A172 (cell line): ENCODE data around the gene ZBTB20. TPM values are rescaled to one million over a fixed set of nuclear protein-coding genes. Genes with fewer than 3 reads are reported as not detected.

Experiments
- DNase-seq: peaks from one replicate; pipeline ENCODE4 v3.0.0-alpha.2; 2015; ENCODE audit warnings: low spot score
- total RNA-seq: library from RNA; depleted of rRNA; stranded (reverse); fragments of >200 nt; shearing (Covaris generic); gene quantifications from 2 replicates; pipeline ENCODE4 v1.2.3, GENCODE V29; 2014

Gene ZBTB20
- total RNA-seq, 1 experiment from 2014 or later, result 7.5 TPM

DNA sequence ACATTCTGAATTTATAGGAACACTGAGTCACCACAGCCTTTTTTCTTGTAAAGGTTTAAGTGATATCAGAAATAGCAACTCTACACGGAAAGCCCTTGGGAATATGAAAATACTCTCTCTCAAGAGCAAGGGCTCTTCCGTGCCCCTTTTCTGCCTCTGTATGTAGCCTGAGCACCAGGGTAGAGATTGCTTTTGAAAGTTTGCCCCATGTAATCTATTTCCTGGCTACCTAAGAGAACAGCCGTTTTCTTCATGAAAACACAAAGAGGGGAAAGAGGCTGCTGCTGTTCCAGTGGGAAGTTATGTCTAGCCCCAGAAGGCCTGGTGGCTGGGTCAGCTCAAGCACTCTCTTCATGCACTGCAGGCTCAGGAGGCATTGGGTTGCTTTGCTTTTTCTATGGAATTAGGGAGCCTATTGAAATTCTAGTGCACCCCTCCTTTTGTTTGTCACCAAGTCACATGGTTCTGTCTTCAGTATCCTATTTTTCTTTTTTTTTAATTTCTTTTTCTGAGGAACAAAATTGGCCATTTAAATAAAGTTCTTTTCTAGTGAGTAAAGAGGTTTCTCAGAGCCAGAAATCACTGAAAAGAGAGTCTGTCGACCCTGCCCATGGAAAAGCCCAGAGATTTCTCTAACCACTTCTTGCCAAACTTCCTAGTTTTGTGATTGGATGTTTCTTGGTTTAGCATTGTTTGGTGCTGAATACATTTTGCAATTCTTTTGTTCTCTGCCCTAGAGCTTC, 813.7 kb downstream of the ZBTB20 start:
- no peak for DNase-seq

DNA sequence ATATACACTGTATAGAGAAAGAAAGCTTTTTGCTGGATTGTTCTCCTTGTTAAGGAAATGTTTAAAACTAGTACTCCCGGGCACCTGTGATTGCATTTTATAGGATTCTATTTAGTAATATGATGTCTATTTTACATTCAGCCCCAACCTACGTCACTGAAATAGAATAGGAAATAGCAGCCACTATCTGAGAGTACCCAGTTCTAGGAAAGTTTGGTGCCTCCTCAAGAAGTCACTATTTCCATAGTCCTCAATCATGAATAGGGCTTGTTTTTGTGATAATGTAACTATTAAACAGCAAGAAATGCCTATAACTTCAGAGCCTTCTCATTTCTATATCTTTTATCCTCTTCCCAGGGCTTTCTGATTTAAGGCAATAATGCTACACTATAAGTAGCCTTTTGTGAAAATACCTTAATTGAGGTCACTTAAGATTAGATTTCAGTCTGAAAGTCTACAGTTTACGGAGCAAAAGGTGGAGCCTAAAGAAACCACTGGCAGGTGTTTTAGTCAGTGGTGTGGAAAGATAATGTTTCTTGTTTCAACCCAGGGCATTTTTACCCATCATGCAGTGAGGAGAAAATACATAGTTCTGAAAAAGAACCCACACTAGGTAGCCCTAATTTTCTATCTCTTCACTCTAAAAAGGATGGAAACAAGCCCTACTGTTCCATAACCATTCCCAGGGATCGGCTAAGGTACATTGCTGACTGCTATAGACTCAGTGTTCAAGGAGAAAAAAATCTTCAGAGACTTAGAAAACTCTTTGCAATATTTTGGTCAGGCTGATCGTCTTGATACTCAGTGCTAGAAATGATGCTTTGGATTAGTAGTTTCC, 814.5 kb downstream of the ZBTB20 start:
- no peak for DNase-seq

DNA sequence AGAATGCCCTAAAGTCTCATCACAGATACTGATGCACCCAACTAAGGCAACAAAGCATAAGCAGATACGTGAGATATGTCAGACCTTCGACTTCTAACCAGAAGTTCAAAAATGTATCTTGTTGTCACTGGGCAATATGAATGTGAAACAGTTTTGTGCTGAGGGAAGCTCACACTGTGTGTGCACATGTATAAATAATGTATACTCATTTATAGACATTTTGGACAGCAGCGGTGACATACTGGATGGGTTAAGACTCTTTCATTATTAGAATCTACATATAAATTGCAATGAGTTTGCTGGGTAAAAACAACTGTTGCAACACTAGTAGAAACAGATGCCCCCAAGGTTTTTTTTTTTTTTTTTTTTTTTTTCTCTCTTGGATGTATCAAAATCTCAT, 815.4 kb downstream of the ZBTB20 start:
- no peak for DNase-seq

DNA sequence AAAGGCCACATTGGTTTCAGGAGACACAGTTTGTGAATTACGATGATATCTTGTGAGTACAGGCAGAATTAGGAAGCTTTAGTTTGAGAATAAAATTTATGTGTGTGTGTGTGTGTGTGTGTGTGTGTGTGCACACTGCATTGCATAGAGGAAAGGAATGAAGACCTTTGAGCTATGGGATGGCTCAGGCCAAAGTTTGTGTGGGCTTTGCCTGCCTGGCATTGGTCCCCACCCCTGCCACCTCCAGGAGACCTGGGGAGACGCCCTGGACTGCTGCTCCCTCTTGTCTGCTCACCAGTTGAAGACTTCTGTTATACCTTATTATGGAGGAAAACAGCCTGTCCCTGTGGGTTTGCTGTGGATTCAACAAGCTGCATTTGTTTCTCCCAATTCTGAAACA, 816.1 kb downstream of the ZBTB20 start:
- no peak for DNase-seq

DNA sequence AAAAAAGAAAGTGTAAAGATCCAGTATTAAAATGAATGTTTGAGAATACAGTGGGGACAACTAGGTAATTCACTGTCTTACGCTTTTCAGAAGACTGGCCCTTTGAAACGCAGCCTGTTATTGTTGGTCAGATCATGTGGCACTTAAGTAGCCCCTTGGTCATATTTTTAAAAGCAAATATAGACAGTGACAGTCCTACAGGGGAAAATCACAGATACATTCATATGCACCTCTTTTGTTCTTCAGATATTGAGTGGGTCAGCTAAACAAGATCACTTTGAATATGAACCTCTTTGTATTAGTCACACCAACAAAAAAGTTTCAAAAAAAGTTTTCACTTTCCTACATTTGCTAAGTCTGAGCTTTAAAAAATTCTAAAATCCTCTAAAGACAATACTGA, 817.3 kb downstream of the ZBTB20 start:
- DNase-seq, result no peak

DNA sequence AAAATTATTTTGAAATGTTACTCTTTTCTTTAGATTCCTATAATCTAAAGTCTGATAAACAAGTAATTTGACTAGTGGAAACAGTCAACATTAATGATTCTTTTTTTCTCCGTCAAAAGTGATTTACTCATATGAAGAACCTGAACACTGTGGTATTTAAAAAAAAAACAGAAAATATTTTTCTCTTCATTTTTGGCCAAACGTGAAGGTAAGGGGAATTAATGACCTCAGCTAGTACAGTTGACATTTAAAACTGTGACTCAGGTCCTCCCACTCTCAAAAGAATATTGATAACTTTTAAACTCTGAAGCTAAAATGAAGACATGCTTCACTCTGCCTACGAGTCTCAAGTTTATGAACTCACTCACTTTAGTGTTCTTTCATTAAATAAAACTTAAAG, 818.7 kb downstream of the ZBTB20 start:
- DNase-seq, result no peak

DNA sequence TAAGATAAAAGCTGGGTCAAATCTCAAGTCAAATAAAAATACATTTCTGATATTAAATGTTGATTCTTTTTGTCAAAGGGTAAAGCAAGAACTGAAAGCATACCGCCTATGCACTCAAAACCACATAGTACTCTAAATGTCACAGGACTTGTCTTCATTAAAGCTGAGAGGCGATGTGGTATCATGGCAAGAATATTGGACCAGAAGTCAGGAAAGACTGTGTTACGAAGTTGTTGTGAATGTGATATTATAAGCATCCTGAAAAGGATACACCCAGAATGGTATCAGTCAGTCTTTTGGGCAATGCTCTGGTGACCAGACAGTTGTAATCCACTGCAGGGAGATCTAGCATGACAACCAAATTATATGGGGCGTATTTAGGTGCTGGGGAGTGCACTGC, 819.4 kb downstream of the ZBTB20 start:
- DNase-seq, result no peak

DNA sequence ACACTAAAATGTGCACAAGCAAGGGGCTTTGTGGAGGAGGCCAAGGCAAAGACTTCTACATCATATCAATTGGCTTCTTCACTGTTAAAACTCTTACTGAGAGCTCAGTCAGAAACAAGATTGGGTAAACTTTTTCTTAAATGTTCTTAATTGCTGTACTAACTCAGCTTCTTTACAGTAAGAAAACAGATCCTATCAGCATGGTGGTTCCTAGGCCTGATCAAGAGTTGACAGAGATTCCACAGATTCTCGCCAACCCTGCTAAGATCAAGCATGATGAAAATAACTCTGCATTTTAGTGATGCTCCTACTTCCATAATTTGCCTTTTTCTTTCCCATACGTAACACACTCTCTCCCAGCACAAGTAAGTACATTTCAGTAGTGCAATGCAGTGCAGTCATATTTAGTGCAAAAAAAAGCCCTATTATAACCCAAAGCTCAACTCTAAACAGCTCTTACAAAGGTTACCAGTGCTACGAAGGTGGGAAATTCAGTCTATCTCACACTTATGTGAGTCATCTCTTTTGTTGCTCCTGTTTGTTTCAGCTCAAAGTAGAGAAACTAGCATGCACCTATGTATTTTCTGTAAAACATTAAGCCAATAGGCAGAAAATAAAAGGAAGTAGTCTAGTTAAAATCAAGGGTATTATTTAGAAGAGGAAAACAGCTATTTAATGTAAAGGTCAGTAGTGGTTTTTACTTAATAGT, 823.4 kb downstream of the ZBTB20 start:
- DNase-seq, result no peak

DNA sequence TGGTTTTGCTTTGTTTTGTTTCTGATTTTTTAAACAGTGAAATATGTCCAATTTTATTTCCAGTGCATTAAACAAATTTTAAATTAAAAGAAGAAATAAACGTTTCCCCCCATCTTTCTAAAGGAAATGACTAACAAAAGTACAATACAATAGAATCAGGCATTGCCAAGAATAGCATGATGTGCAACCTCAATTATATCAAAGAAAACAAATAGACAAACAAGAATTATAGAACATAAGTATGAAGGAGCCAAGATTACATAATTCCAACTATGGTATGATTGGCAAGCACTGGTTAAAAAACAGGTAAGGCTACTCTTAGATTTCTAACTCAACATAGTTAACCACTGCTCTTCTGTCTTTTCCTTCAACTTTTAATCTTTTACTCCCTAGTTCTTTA, 826.8 kb downstream of the ZBTB20 start:
- no peak for DNase-seq

DNA sequence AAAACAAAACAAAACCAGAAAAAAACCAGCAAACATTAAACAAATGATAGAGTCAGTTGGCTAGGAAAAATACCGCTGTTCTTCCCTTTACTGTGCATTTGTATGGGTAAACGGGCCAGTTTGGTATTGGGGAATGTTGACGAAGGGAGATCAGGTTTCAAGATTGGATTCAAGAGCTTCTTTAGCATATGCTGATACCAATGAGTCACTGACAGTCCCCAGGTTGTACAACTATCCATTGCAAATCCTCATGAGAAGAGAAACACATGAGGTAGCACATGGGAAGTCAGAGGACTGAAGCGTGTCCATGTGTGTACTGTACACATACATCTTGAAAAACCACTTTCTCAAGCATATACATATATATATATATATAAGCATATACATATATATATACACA, 827.6 kb downstream of the ZBTB20 start:
- no peak for DNase-seq

DNA sequence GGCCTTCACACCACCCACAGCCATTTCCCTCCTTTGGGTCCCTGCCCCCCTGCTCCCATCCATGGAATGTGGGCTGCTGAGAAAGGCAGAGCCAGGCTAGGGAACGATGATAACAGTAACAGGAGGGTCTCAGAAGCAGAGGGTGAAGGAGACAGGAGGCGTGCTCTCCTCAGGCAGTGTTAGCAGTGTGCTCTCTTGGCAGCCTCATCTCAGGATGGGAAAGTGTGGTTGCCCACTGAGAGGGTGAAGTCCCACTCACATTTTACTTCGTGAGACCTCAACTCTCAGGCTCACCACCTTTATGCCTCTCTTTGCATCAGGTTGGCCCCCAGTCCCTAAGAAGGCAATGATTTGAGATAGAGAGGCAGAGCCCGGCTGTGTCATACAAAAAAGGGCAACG, 828.8 kb downstream of the ZBTB20 start:
- no peak for DNase-seq

DNA sequence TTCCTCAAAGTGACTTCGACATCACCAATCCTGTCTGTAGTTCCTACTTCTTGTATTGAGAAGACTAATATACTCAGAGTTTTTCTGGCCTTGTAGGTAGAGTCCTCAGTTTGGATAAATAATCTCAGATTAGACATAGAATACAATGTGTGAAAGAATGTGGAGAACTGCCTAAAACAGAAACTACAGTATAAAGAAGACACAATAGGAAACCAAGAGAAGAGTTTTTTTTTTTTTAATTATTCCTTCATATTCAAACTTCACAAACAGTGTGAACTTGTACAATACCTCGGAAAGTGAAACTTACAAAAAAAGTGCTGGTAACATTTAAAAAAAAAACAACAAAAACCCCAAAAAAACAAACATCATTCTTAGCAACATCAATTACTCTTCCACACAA, 832.8 kb downstream of the ZBTB20 start:
- no peak for DNase-seq

DNA sequence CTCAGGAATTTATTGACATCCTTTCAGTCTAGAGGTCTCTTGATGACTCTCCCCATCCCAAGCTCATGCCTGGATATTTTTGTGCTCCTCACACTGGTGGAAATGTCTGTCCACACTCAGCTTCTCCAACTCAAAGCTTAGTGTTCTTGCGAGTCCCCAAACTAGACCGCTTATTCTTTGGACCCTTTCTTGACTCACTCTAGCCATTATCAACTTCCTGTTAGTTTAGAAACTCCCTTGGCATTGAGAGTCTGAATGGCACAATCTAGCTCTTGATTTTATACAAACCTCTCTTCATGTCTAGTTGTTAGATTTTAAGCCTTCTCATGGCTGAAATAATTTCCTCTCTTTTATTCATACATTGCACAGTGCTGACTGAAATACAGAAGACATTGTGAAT, 833.7 kb downstream of the ZBTB20 start:
- DNase-seq, result no peak

DNA sequence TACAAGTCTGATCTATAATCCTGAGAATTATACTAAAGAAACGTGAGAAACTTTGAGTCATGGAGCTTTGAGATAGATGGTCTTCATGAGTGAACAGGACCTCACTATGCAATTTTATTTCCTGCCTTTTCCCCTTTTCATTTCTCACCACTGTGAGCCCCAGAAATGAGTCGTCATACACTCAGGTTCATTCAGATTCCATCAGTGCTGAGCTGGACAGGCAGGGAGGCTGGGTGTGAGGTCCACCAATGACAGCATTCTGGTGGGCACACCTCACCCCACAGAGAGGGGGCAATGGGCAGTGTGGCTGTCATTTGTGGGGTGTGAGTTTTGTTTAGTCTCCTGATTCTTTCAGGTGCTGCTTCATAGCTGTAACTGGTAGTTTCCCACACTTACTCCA, 836.4 kb downstream of the ZBTB20 start:
- no peak for DNase-seq

DNA sequence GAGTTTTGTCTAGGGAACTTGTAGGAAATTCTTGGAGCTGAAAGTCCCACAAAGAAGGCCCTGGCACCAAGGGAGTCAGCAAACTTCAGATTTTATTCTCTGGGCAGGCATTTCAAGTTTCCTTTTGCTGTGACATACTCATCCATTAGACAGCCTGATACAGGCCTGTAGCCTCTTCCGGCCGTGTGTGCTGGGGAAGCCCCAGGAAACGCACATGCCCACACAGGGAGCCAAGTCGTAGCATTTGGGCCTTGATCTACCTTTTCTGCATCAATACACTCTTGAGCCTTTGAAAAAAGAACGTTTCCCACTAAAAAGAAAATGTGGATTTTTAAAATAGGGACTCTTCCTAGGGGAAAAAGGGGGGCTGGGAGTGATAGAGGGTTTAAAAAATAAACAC, 838.3 kb downstream of the ZBTB20 start:
- DNase-seq, result no peak

DNA sequence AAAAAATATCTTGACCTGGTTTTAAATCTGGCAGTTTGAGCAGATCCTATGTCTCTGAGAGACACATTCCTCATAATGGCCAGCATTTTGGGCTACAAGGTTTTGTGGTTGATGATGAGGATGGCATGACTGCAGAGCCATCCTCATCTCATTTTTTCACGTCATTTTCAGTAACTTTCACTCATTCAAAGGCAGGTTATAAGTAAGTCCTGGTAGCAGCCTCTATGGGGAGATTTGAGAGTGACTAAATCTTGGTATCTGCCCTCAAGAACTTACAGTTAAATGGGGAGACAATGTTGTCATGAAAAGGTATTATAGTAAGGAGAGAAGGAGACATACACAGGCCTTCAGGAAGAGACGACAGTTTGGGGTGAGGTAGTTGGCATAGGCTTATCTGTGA, 838.7 kb downstream of the ZBTB20 start:
- no peak for DNase-seq

DNA sequence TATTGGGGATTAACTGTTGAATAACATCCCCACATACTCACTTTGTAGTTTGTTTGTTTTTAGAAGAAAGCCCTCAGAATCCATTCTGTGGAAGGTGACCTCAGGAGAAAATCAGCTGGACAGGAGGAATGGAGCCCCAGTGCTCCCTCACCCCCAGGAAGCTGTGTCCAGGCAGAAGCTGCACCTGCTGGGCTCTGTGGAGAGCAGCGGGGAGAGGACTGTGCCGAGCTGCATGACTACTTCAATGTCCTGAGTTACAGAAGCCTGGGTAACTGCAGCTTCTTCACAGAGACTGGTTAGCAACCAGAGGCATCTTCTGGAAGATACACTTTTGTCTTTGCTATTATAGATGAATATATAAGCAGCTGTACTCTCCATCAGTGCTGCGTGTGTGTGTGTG, 839.3 kb downstream of the ZBTB20 start:
- DNase-seq, result no peak

DNA sequence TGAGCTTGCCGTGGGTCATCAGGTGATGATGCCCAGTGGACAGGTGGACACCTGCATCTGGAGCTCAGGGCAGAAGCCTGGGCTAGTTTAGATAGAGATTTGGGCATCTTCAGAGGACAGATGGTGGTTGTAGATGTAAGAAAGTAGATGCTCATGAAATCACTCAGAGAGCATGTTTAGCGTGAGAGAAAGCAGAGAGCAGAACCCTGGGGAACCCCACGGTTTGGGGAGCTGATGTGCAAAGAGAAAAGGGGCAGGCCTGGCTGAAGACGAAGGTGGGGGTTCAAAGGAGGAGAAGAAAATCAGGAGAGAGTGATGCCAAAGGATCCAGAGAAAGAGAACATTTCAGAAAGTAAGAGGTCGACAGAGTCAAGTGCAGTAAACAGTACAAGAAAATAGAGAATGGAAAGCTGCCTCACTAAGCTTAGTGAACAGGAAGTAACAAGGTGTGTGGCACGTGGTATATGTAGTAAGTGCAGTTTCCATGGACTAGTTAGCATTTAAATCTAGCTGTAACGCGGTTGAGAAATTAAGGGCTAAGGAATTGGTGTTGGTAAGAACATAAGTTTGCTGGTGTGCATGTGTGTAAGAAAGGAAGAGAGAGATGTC, 839.8 kb downstream of the ZBTB20 start:
- no peak for DNase-seq

DNA sequence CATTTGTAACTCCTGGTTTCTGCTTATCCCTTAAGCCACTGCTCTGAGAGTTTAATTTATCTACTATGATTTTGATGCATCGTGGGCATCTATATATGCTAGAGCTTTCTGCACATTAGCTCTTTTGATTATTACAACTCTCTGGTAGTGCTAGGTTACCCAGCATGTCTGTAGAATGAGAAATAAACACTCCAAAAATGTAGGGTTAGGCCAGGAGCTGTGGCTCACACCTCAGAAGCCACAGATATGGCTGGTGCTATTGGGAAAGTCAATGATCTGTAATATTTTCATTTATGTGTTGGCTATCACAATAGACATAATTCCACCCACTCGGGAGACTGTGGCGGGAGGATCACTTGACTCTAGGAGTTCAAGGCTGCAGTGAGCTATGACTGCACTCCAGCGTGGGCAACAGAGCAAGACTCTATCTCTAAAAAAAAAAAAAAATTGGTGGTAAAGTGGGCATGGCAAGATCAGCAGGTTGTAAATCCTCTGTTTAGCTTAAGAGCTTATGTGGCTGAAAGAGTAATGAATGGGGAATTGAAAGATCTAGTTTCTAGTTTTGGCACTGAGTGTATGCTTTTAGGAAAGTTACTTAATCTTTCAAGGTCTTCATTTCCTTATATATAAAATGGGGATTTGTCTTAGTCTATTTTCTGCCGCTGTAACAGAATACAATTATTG, 847.0 kb downstream of the ZBTB20 start:
- no peak for DNase-seq

DNA sequence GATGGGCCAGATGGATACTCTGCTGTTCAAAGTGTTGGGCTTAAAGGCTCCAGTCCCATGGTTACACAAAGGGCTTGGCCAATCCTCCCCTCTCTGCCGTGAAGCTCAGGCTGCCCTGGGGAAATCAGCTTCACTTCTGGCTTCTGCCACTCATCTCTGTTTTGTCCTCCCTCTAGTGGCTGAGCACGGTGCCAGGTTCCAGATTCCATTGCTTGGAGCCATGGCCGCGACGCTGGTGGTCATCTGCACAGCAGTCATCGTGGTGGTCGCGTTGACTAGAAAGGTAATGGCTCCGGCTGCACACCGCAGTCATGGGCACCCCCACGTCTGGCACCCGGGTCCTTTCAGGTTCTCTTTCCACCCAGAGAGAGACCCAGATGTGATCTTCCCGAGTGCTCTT, 847.7 kb downstream of the ZBTB20 start:
- peak; percentile 29 for DNase-seq

DNA sequence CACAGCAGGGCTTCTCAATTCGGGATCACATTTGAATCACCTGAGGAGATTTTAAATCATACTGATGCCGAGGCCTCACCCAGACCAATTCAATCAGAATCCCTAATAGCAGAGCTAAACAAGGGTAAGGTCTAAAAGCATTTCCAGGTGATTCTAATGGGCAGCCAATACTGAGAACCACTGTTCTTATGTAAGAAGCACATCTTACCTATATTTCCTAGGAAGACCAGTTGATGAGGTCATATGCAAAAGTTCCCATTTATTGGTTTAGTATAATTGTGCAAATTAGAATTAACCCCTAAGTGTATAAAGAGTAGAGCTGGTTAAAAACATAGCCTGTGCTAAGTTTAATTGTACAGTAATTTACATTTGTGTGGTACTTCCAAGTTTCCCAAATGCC, 851.1 kb downstream of the ZBTB20 start:
- DNase-seq, result no peak
